ENCODE data around the gene DNAJB13.

DNA sequence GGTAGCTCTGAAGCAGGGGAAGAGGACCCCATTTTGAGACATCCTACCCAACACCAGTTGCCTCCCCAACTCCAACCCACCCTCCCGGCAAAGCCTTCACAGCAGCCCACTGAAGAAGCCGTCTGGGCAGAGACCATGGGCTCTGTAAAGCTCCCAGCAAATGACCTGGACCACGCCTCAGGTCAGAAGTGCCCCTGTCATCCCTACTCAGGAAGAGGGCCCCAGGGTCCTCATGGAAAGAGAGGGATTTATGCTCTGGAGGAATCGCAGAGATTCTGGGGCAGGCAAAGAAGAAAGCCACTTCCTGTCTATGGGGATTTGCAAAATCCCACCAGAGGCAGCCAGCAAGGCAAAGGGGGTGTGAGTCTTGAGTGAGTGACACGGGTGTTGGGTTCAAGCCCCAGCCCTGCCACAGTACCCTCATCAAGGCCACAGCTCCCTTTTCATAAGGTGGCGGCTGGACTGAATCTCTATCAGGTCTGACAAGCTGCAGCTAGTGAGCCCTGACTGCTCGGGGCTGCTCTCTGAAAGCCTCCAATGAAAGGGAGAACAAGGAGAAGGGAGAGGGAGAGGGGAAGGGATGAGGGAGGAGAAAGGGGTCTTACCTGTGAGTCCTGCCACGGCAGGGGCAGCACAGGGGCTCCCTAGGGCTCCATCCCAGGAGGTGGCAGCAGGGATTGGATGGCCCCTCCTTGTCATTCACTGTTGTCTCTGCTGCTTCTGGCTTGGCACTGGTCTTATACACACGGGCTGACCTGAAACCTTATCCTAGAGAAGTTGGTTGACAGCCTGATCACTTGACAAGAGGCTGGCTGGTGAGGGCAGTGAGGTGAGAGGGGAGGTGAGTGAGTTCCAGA lies 57.8 kb downstream of the DNAJB13 start, which contains the start of gene UCP3:
- TF ChIP-seq, protein P1, sequence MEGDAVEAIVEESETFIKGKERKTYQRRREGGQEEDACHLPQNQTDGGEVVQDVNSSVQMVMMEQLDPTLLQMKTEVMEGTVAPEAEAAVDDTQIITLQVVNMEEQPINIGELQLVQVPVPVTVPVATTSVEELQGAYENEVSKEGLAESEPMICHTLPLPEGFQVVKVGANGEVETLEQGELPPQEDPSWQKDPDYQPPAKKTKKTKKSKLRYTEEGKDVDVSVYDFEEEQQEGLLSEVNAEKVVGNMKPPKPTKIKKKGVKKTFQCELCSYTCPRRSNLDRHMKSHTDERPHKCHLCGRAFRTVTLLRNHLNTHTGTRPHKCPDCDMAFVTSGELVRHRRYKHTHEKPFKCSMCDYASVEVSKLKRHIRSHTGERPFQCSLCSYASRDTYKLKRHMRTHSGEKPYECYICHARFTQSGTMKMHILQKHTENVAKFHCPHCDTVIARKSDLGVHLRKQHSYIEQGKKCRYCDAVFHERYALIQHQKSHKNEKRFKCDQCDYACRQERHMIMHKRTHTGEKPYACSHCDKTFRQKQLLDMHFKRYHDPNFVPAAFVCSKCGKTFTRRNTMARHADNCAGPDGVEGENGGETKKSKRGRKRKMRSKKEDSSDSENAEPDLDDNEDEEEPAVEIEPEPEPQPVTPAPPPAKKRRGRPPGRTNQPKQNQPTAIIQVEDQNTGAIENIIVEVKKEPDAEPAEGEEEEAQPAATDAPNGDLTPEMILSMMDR (IDR thresholded peaks at IDR 0.05): no peak
- no peak for TF ChIP-seq ZFX (IDR thresholded peaks at IDR 0.05; ENCODE audit: borderline replicate concordance)
